Gastrocnemius medialis (tissue), 4 donors: ENCODE results near the gene FGR.

Experiments used
- POLR2A ChIP-seq, 2 donors: fragments of 450-650 bp; IDR thresholded peaks; one replicate each; pipeline ENCODE4 v1.6.1; 2017; ENCODE audit warnings: antibody characterized with exemption in 2 of 2, mild to moderate bottlenecking in 2 of 2, moderate library complexity in 2 of 2
- TF ChIP-seq, protein P1 (sequence below), 5 experiments: fragments of 450-650 bp in 3 of 5; fragments of 200-600 bp in 2 of 5; sonication (generic) in 2 of 5; IDR thresholded peaks in 4 of 5; conservative IDR thresholded peaks in 1 of 5; 1 replicate in 4 of 5; 2 replicates in 1 of 5; pipeline ENCODE4 v1.5.1; 2016 to 2019; ENCODE audit warnings: antibody characterized with exemption in 5 of 5, mild to moderate bottlenecking in 3 of 5, moderate library complexity in 3 of 5

DNA sequence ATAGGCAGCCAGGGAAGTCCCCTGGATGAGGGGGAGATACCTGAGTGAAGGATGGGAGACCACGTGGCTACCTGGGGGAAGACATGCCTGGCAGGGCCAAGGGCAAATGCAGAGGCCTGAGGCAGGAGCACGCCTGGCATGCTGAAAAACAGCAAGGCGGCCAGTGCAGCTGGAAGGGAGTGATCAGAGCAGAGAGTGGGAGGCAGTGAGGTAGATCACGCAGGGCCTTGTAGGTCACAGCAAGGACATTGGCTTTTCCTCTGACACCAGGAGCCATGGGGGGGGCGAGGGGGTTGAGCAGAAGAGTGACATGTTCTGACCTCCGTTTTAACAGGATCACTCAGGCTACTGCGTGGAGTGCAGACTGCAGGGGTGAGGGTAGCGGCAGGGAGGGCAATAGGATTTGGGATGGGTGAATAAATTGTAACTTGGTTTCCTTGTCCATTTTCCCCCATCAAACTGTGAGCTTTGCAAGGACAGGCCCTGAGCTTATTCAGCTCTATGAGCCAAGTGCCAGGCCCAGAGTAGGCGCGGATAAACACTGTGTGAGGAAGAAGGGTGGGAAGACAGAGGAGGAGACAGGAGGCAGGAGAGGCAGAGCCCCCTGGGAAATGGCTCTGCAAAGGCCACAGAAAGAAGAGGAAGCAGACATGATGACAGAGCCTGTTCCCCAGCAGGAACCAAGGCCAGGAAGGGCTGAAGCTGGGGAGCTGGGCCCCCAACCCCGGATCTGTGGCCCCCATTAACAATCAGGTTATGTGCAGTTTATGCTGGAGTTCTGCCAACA lies 20.4 kb upstream of the FGR start:
- no peak for TF ChIP-seq POLR2A (IDR thresholded peaks at IDR 0.05)
- TF ChIP-seq, protein P1, sequence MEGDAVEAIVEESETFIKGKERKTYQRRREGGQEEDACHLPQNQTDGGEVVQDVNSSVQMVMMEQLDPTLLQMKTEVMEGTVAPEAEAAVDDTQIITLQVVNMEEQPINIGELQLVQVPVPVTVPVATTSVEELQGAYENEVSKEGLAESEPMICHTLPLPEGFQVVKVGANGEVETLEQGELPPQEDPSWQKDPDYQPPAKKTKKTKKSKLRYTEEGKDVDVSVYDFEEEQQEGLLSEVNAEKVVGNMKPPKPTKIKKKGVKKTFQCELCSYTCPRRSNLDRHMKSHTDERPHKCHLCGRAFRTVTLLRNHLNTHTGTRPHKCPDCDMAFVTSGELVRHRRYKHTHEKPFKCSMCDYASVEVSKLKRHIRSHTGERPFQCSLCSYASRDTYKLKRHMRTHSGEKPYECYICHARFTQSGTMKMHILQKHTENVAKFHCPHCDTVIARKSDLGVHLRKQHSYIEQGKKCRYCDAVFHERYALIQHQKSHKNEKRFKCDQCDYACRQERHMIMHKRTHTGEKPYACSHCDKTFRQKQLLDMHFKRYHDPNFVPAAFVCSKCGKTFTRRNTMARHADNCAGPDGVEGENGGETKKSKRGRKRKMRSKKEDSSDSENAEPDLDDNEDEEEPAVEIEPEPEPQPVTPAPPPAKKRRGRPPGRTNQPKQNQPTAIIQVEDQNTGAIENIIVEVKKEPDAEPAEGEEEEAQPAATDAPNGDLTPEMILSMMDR (IDR thresholded peaks at IDR 0.05 in 4 of 5, conservative IDR thresholded peaks at IDR 0.05 in 1 of 5) = no peak
